NCI-H82 treated with DMSO at 0.1 percent for 48 hours (cell line): ENCODE measurements around the gene SPTBN4.
"Not testable (repeated sequence)": the region's sequence is repeated elsewhere in the genome, so short reads cannot be mapped to it uniquely, and the experiment has no call there.

Experiments used
- DNase-seq: peaks from one replicate; lab custom pipeline; 2025; ENCODE audit not compliant: unreplicated experiment; lab: John Stamatoyannopoulos, UW

The SPTBN4 gene

GRCh38 chr19:40584007-40584406, 117.2 kb downstream of the SPTBN4 start:
- no peak for DNase-seq

- DNase-seq = no peak
These were observed 118.6 kb downstream of the SPTBN4 start for GRCh38 chr19:40585241-40585981.

GRCh38 chr19:40585982-40586422, 119.2 kb downstream of the SPTBN4 start:
- DNase-seq = no peak

- no peak for DNase-seq
These were observed 119.8 kb downstream of the SPTBN4 start for GRCh38 chr19:40586611-40587010.

- DNase-seq = no peak
These were observed 121.5 kb downstream of the SPTBN4 start for GRCh38 chr19:40588110-40588854.

- no peak for DNase-seq
These were observed 122.2 kb downstream of the SPTBN4 start for GRCh38 chr19:40588926-40589569.

GRCh38 chr19:40589591-40590429, 123.0 kb downstream of the SPTBN4 start:
- DNase-seq = no peak

GRCh38 chr19:40590464-40591265, 123.9 kb downstream of the SPTBN4 start:
- DNase-seq = no peak

GRCh38 chr19:40591724-40592123, 124.9 kb downstream of the SPTBN4 start:
- DNase-seq = not testable (repeated sequence)

GRCh38 chr19:40592170-40592569, 125.4 kb downstream of the SPTBN4 start:
- peak; percentile 38 for DNase-seq

GRCh38 chr19:40594255-40594654, 127.5 kb downstream of the SPTBN4 start:
- no peak for DNase-seq

- no peak for DNase-seq
These were observed 127.9 kb downstream of the SPTBN4 start for GRCh38 chr19:40594657-40595091.

- peak; percentile 38 for DNase-seq
These were observed 130.0 kb downstream of the SPTBN4 start for GRCh38 chr19:40596608-40597328.

GRCh38 chr19:40597329-40597838, 130.6 kb downstream of the SPTBN4 start:
- no peak for DNase-seq

- peak; percentile 83 for DNase-seq
These were observed 131.5 kb downstream of the SPTBN4 start for GRCh38 chr19:40598121-40598917.

GRCh38 chr19:40598918-40599307, 132.1 kb downstream of the SPTBN4 start:
- DNase-seq = no peak

GRCh38 chr19:40599331-40599901, 132.6 kb downstream of the SPTBN4 start:
- DNase-seq = no peak
